ENCODE results near the gene FAM184B.

DNA sequence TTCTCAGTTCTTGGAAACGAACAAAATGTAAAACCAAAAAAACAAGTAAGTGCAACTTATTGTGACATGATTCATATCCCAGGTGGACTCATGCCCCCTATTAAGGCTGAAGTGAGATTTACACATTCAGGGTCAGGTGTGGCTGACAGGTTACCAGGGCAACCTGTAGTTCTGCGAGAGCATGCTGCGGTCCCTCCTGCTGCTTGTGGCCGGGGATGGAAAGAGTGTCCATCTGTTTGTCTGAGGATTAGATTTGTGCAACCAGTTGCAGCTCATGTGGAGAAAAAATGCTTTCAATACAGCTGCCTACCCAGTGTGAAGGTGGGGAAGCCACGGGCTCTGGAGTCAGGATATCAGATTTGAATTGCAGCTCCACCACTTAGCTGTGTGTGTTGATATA lies 78.8 kb downstream of the FAM184B start:
- TF ChIP-seq, protein P1, sequence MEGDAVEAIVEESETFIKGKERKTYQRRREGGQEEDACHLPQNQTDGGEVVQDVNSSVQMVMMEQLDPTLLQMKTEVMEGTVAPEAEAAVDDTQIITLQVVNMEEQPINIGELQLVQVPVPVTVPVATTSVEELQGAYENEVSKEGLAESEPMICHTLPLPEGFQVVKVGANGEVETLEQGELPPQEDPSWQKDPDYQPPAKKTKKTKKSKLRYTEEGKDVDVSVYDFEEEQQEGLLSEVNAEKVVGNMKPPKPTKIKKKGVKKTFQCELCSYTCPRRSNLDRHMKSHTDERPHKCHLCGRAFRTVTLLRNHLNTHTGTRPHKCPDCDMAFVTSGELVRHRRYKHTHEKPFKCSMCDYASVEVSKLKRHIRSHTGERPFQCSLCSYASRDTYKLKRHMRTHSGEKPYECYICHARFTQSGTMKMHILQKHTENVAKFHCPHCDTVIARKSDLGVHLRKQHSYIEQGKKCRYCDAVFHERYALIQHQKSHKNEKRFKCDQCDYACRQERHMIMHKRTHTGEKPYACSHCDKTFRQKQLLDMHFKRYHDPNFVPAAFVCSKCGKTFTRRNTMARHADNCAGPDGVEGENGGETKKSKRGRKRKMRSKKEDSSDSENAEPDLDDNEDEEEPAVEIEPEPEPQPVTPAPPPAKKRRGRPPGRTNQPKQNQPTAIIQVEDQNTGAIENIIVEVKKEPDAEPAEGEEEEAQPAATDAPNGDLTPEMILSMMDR (IDR thresholded peaks at IDR 0.05), result no peak
- TF ChIP-seq POLR2A (IDR thresholded peaks at IDR 0.05), result no peak

Data from lower leg skin (tissue), 3 donors.